DMS53 treated with DMSO at 0.1 percent for 48 hours (cell line): ENCODE measurements around the gene TGFBR3.

Experiments
- DNase-seq: peaks from one replicate; lab custom pipeline; 2025; ENCODE audit not compliant: unreplicated experiment; lab: John Stamatoyannopoulos, UW

Gene TGFBR3

GRCh38 chr1:91827459-91828321 lies 58.3 kb downstream of the TGFBR3 start:
- peak; percentile 95 for DNase-seq

GRCh38 chr1:91827087-91827458 lies 58.9 kb downstream of the TGFBR3 start:
- peak; percentile 49 for DNase-seq

- DNase-seq = no peak
Observed at GRCh38 chr1:91826649-91827048, 59.3 kb downstream of the TGFBR3 start.

- DNase-seq = no peak
Observed at GRCh38 chr1:91826248-91826647, 59.7 kb downstream of the TGFBR3 start.

- DNase-seq = no peak
Observed at GRCh38 chr1:91821126-91821868, 64.7 kb downstream of the TGFBR3 start.

- no peak for DNase-seq
Observed at GRCh38 chr1:91819038-91819788, 66.7 kb downstream of the TGFBR3 start.

- DNase-seq = no peak
Observed at GRCh38 chr1:91818713-91818975, 67.3 kb downstream of the TGFBR3 start.

GRCh38 chr1:91817211-91817905 lies 68.6 kb downstream of the TGFBR3 start:
- DNase-seq = no peak

GRCh38 chr1:91816031-91816430 lies 69.9 kb downstream of the TGFBR3 start:
- no peak for DNase-seq

GRCh38 chr1:91814448-91814847 lies 71.5 kb downstream of the TGFBR3 start:
- DNase-seq = no peak

GRCh38 chr1:91813813-91814212 lies 72.1 kb downstream of the TGFBR3 start:
- no peak for DNase-seq

GRCh38 chr1:91811363-91812025 lies 74.5 kb downstream of the TGFBR3 start:
- DNase-seq = no peak

- DNase-seq = no peak
Observed at GRCh38 chr1:91809317-91809716, 76.6 kb downstream of the TGFBR3 start.

GRCh38 chr1:91807921-91808620 lies 77.9 kb downstream of the TGFBR3 start:
- no peak for DNase-seq

- peak; percentile 40 for DNase-seq
Observed at GRCh38 chr1:91806769-91807700, 78.9 kb downstream of the TGFBR3 start.

- no peak for DNase-seq
Observed at GRCh38 chr1:91806181-91806768, 79.7 kb downstream of the TGFBR3 start.

- no peak for DNase-seq
Observed at GRCh38 chr1:91805311-91805801, 80.6 kb downstream of the TGFBR3 start.

GRCh38 chr1:91804546-91805023 lies 81.4 kb downstream of the TGFBR3 start:
- DNase-seq = no peak
